IMR-90 (cell line): ENCODE data around the gene CDK17.

Source experiments
- CEBPB ChIP-seq: IDR thresholded peaks from 2 replicates; pipeline ENCODE4 v1.6.1; 2012; ENCODE audit warnings: low read depth, low read length, improper control_type of control experiment
- CTCF ChIP-seq: conservative IDR thresholded peaks from 2 replicates; pipeline ENCODE4 v1.5.1; 2012; ENCODE audit warnings: mild to moderate bottlenecking, low read depth, low read length, improper control_type of control experiment
- FOS ChIP-seq: fragments of 150-350 bp; IDR thresholded peaks from 2 replicates; pipeline ENCODE4 v1.6.1; 2016; ENCODE audit warnings: low read depth, low read length
- POLR2A ChIP-seq: IDR thresholded peaks from 2 replicates; pipeline ENCODE4 v1.6.1; 2012; ENCODE audit warnings: mild to moderate bottlenecking, low read depth, low read length
- RAD21 ChIP-seq: IDR thresholded peaks from 2 replicates; pipeline ENCODE4 v1.6.1; 2012; ENCODE audit warnings: low read length, improper control_type of control experiment
- RCOR1 ChIP-seq: IDR thresholded peaks from 2 replicates; pipeline ENCODE4 v1.6.1; 2012; ENCODE audit warnings: mild to moderate bottlenecking, low read length, improper control_type of control experiment; ENCODE audit not compliant: insufficient replicate concordance
- USF2 ChIP-seq: fragments of 150-350 bp; IDR thresholded peaks from 2 replicates; pipeline ENCODE4 v1.6.1; 2017; ENCODE audit warnings: mild to moderate bottlenecking, antibody characterized with exemption, low read length, low read depth

- TF ChIP-seq CTCF (no peak), USF2 (no peak), RCOR1 (no peak), POLR2A (no peak), FOS (peak; percentile 59; the same call in 1 of the 2 replicates), RAD21 (no peak), CEBPB (no peak)
Observed at GRCh38 chr12:96448300-96448699, 48.1 kb upstream of the CDK17 start.
